DOHH2 (cell line): Measurements from ENCODE around the gene GPC6.

Experiments used
- H3F3A ChIP-seq: fragments of 200-600 bp; sonication (generic), shearing (Covaris generic); 2 replicates; pipeline ENCODE4 v1.6.0; 2016; ENCODE audit warnings: antibody characterized with exemption, mild to moderate bottlenecking; ENCODE audit not compliant: control insufficient read depth, insufficient read depth
- H3K27ac ChIP-seq: fragments of 200-600 bp; sonication (generic); 2 replicates; pipeline ENCODE4 v1.5.1; 2014; ENCODE audit warnings: low read depth, mild to moderate bottlenecking, low read length, moderate library complexity
- H3K27me3 ChIP-seq: fragments of 200-600 bp; sonication (generic); 2 replicates; pipeline ENCODE4 v1.6.1; 2014; ENCODE audit warnings: mild to moderate bottlenecking, low read length, mixed read lengths; ENCODE audit not compliant: control insufficient read depth
- H3K36me3 ChIP-seq: fragments of 200-600 bp; sonication (generic); 2 replicates; pipeline ENCODE4 v1.6.1; 2014; ENCODE audit warnings: mild to moderate bottlenecking, low read length, moderate library complexity, mixed read lengths; ENCODE audit not compliant: control insufficient read depth
- H3K4me1 ChIP-seq: fragments of 200-600 bp; sonication (generic); 2 replicates; pipeline ENCODE4 v1.6.1; 2014; ENCODE audit warnings: mild to moderate bottlenecking, low read length, mixed read lengths; ENCODE audit not compliant: control insufficient read depth
- H3K4me2 ChIP-seq: fragments of 200-600 bp; sonication (generic); 2 replicates; pipeline ENCODE4 v1.6.0; 2014; ENCODE audit warnings: mild to moderate bottlenecking, low read length, moderate library complexity
- H3K4me3 ChIP-seq: fragments of 200-600 bp; sonication (generic); 2 replicates; pipeline ENCODE4 v1.5.1; 2014; ENCODE audit warnings: mild to moderate bottlenecking, low read length, mixed read lengths
- H3K79me2 ChIP-seq: fragments of 200-600 bp; sonication (generic); 2 replicates; pipeline ENCODE4 v1.6.1; 2014; ENCODE audit warnings: mild to moderate bottlenecking, low read length, mixed read lengths; ENCODE audit not compliant: control insufficient read depth
- H3K9me2 ChIP-seq: fragments of 200-600 bp; sonication (generic); replicated peaks from 2 replicates; pipeline ENCODE4 v1.6.1; 2014; ENCODE audit warnings: mild to moderate bottlenecking, low read length, mixed read lengths; ENCODE audit not compliant: control insufficient read depth
- H3K9me3 ChIP-seq: fragments of 200-600 bp; sonication (generic); 2 replicates; pipeline ENCODE4 v1.6.1; 2014; ENCODE audit warnings: antibody characterized with exemption, low read length, mixed read lengths; ENCODE audit not compliant: control insufficient read depth, insufficient read depth
- H4K20me1 ChIP-seq: fragments of 200-600 bp; sonication (generic); 2 replicates; pipeline ENCODE4 v1.6.0; 2014; ENCODE audit warnings: low read depth, mild to moderate bottlenecking, antibody characterized with exemption, low read length, moderate library complexity; ENCODE audit not compliant: control insufficient read depth, insufficient read depth
- CTCF ChIP-seq: fragments of 200-600 bp; sonication (generic); IDR thresholded peaks from one replicate; pipeline ENCODE4 v1.5.1; 2014; ENCODE audit warnings: antibody characterized with exemption, mild to moderate bottlenecking, low read depth, low read length; ENCODE audit not compliant: poor library complexity, severe bottlenecking
- EZH2phosphoT487 ChIP-seq: fragments of 200-600 bp; sonication (generic); IDR thresholded peaks from 2 replicates; pipeline ENCODE4 v1.6.1; 2017; ENCODE audit warnings: borderline replicate concordance, mild to moderate bottlenecking, antibody characterized with exemption, low read length, moderate library complexity, mixed read lengths

GPC6 gene

GRCh38 chr13:94073007-94073744, 846.6 kb downstream of the GPC6 start:
- H3K27me3 ChIP-seq, result no peaks in the 10 kb centered on the region
- no peaks in the 10 kb centered on the region for H3K36me3 ChIP-seq
- no peaks in the 10 kb centered on the region for H3K9me2 ChIP-seq
- no peak overlapping the region for H3K27ac ChIP-seq
- no peak overlapping the region for H3K4me2 ChIP-seq
- no peaks in the 10 kb centered on the region for H3K9me3 ChIP-seq
- no peaks in the 10 kb centered on the region for H3K4me1 ChIP-seq
- TF ChIP-seq EZH2phosphoT487, result no peak
- no peak for TF ChIP-seq CTCF
- no peaks in the 10 kb centered on the region for H3F3A ChIP-seq
- no peaks in the 10 kb centered on the region for H4K20me1 ChIP-seq
- no peaks in the 10 kb centered on the region for H3K79me2 ChIP-seq
- H3K4me3 ChIP-seq, result no peak overlapping the region

GRCh38 chr13:94079876-94080275, 853.3 kb downstream of the GPC6 start:
- H3K9me3 ChIP-seq, result no peaks in the 10 kb centered on the region

GRCh38 chr13:94080527-94080926, 853.9 kb downstream of the GPC6 start:
- H3K79me2 ChIP-seq, result no peaks in the 10 kb centered on the region
- no peak overlapping the region for H3K4me2 ChIP-seq
- no peaks in the 10 kb centered on the region for H3K9me2 ChIP-seq
- H3K36me3 ChIP-seq, result no peaks in the 10 kb centered on the region
- H3K27ac ChIP-seq, result no peak overlapping the region
- H4K20me1 ChIP-seq, result no peaks in the 10 kb centered on the region
- H3K4me1 ChIP-seq, result no peaks in the 10 kb centered on the region
- TF ChIP-seq EZH2phosphoT487 (no peak), CTCF (no peak)
- no peaks in the 10 kb centered on the region for H3F3A ChIP-seq
- no peak overlapping the region for H3K4me3 ChIP-seq
- no peaks in the 10 kb centered on the region for H3K27me3 ChIP-seq
- H3K9me3 ChIP-seq, result no peaks in the 10 kb centered on the region

More at GRCh38 chr13:94079876-94080275, 853.3 kb downstream of the GPC6 start:
- Histone ChIP-seq H3K36me3 (no peaks in the 10 kb centered on the region), H3K4me2 (no peak overlapping the region), H3K4me1 (no peaks in the 10 kb centered on the region), H3F3A (no peaks in the 10 kb centered on the region), H3K79me2 (no peaks in the 10 kb centered on the region), H3K27me3 (no peaks in the 10 kb centered on the region), H3K27ac (no peak overlapping the region), H3K4me3 (no peak overlapping the region), H3K9me2 (no peaks in the 10 kb centered on the region), H4K20me1 (no peaks in the 10 kb centered on the region)
- TF ChIP-seq EZH2phosphoT487 (no peak), CTCF (no peak)
